ENCODE data around the gene ZNF518B.

DNA sequence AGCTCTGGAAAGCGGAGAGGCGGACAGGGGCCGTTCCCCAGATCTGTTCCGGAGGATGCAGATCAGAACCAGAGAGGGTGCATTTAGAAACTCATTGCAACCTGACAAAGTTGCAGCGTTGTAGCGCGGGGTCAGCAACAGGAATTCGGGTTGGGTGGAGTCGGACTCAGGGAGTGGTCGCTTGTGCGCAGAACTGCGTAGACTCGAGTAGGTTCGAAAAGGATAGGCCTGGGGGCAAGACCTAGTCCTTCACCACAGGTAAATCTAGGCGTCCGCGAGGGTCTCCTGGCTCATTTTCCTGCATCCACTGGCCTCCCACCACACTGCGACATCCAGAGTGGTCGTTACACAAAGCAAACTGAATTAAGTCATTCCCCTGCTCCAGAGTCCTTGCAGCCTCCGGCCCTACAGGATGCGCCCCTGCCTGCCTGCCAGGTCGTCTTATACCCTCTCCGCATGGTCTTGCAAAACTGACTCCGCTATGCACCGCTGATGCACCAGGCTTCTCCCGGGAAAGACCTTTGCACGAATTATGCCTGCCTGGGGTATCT lies 4.7 kb upstream of the ZNF518B start:
- no peak for TF ChIP-seq CTCF (conservative IDR thresholded peaks at IDR 0.05)
- TF ChIP-seq ZFX (IDR thresholded peaks at IDR 0.05): no peak

All from C4-2B (cell line).